ENCODE measurements around the gene PRDM8.

- TF ChIP-seq POLR2A (IDR thresholded peaks at IDR 0.05; ENCODE audit: low read depth, low read length): no peak
- TF ChIP-seq POLR2AphosphoS5 (IDR thresholded peaks at IDR 0.05; ENCODE audit: low read depth, low read length): no peak
Measured at GRCh38 chr4:80235451-80235850, 38.1 kb downstream of the PRDM8 start.
